Measurements from ENCODE around the gene TAF4B.

The TAF4B gene

GRCh38 chr18:26422472-26423162 lies 196.4 kb downstream of the TAF4B start:
- no peak for DNase-seq (ENCODE audit: low read depth)
- H3K4me3 ChIP-seq (ENCODE audit: low read depth, low read length) = no peak overlapping the region
- no peak for TF ChIP-seq CTCF (IDR thresholded peaks at IDR 0.05; ENCODE audit: low read depth, low read length, missing control alignments)

GRCh38 chr18:26424428-26425147 lies 198.3 kb downstream of the TAF4B start:
- TF ChIP-seq CTCF (IDR thresholded peaks at IDR 0.05; ENCODE audit: low read depth, low read length, missing control alignments) = no peak
- no peak for DNase-seq (ENCODE audit: low read depth)
- H3K4me3 ChIP-seq (ENCODE audit: low read depth, low read length) = no peak overlapping the region

GRCh38 chr18:26425148-26425531 lies 198.9 kb downstream of the TAF4B start:
- no peak for TF ChIP-seq CTCF (IDR thresholded peaks at IDR 0.05; ENCODE audit: low read depth, low read length, missing control alignments)
- no peak for DNase-seq (ENCODE audit: low read depth)
- H3K4me3 ChIP-seq (ENCODE audit: low read depth, low read length) = no peak overlapping the region

GRCh38 chr18:26429535-26430226 lies 203.4 kb downstream of the TAF4B start:
- TF ChIP-seq CTCF (IDR thresholded peaks at IDR 0.05; ENCODE audit: low read depth, low read length, missing control alignments) = no peak
- H3K4me3 ChIP-seq (ENCODE audit: low read depth, low read length) = no peak overlapping the region
- no peak for DNase-seq (ENCODE audit: low read depth)

- no peak overlapping the region for H3K4me3 ChIP-seq (ENCODE audit: low read depth, low read length)
- TF ChIP-seq CTCF (IDR thresholded peaks at IDR 0.05; ENCODE audit: low read depth, low read length, missing control alignments) = no peak
Measured at GRCh38 chr18:26432651-26433424, 206.6 kb downstream of the TAF4B start.

GRCh38 chr18:26434887-26435286 lies 208.6 kb downstream of the TAF4B start:
- no peak overlapping the region for H3K4me3 ChIP-seq (ENCODE audit: low read depth, low read length)
- no peak for TF ChIP-seq CTCF (IDR thresholded peaks at IDR 0.05; ENCODE audit: low read depth, low read length, missing control alignments)
- DNase-seq (ENCODE audit: low read depth) = no peak

More at GRCh38 chr18:26432651-26433424, 206.6 kb downstream of the TAF4B start:
- no peak for DNase-seq (ENCODE audit: low read depth)

Measured in GM12864 (cell line).